ENCODE data around the gene CDH23. TPM values are rescaled to one million over a fixed set of nuclear protein-coding genes. Genes with fewer than 3 reads are reported as not detected.

Gene CDH23
- polyA plus RNA-seq, 1 donor (not counting 4 experiments of a cell fraction or from before 2014, with no cell fraction given) = 0.01 TPM

GRCh38 chr10:71797533-71798307, 401.0 kb downstream of the CDH23 start:
- H3K4me3 ChIP-seq (ENCODE audit: control insufficient read depth in 2 of 3, extremely low read depth in 1 of 3, insufficient read depth in 2 of 3, low read depth in 1 of 3, low read length in 3 of 3) = no peak overlapping the region
- H3K36me3 ChIP-seq (ENCODE audit: control insufficient read depth in 2 of 2, extremely low read depth in 1 of 2, insufficient read depth in 2 of 2, low read length in 2 of 2) = no peaks in the 10 kb centered on the region
- TF ChIP-seq EZH2 (IDR thresholded peaks at IDR 0.05; ENCODE audit: low read length) (no peak), CTCF (optimal IDR thresholded peaks at IDR 0.05 in 1 of 3, IDR thresholded peaks at IDR 0.05 in 1 of 3, conservative IDR thresholded peaks at IDR 0.05 in 1 of 3; ENCODE audit: extremely low read depth in 1 of 3, insufficient read depth in 2 of 3, low read length in 3 of 3) (no peak)
- no peak for FAIRE-seq
- dilution Hi-C loops (cut with MboI; ENCODE audit: extremely low pct_ligation_motif_present, low sequenced_read_pairs) = no loop called here
- no peak overlapping the region for H2AFZ ChIP-seq (ENCODE audit: control insufficient read depth, low read length)
- H3K4me2 ChIP-seq (ENCODE audit: control insufficient read depth, extremely low read depth, insufficient read depth, low read depth, low read length) = no peak overlapping the region
- H3K4me1 ChIP-seq (ENCODE audit: control insufficient read depth, extremely low read depth, insufficient read depth, low read length) = no peaks in the 10 kb centered on the region
- peaks cover 6% of the 10 kb centered on the region for H3K27me3 ChIP-seq (ENCODE audit: control insufficient read depth, extremely low read depth, insufficient read depth, low read length)
- no peak overlapping the region for H3K27ac ChIP-seq (ENCODE audit: control insufficient read depth, insufficient read depth, low read length)
- no peaks in the 10 kb centered on the region for H3K9me3 ChIP-seq (ENCODE audit: control insufficient read depth, low read depth, low read length)
- no peak for DNase-seq (ENCODE audit: low read depth, low spot score)
- H3K9me1 ChIP-seq (ENCODE audit: control insufficient read depth, extremely low read depth, insufficient read depth, low read length) = no peaks in the 10 kb centered on the region
- H4K20me1 ChIP-seq (ENCODE audit: control insufficient read depth, extremely low read depth, insufficient read depth, low read length) = peaks cover 2% of the 10 kb centered on the region
- H3K79me2 ChIP-seq (ENCODE audit: control insufficient read depth, insufficient read depth, low read length) = no peaks in the 10 kb centered on the region
- no peak overlapping the region for H3K9ac ChIP-seq (ENCODE audit: control insufficient read depth, extremely low read depth, insufficient read depth, low read length)

- Histone ChIP-seq H3K4me1 (ENCODE audit: control insufficient read depth, extremely low read depth, insufficient read depth, low read length) (no peaks in the 10 kb centered on the region), H3K27me3 (ENCODE audit: control insufficient read depth, extremely low read depth, insufficient read depth, low read length) (peaks cover 6% of the 10 kb centered on the region), H3K79me2 (ENCODE audit: control insufficient read depth, insufficient read depth, low read length) (no peaks in the 10 kb centered on the region), H3K9me1 (ENCODE audit: control insufficient read depth, extremely low read depth, insufficient read depth, low read length) (no peaks in the 10 kb centered on the region), H3K9ac (ENCODE audit: control insufficient read depth, extremely low read depth, insufficient read depth, low read length) (no peak overlapping the region), H3K36me3 (ENCODE audit: control insufficient read depth in 2 of 2, extremely low read depth in 1 of 2, insufficient read depth in 2 of 2, low read length in 2 of 2) (no peaks in the 10 kb centered on the region), H3K9me3 (ENCODE audit: control insufficient read depth, low read depth, low read length) (no peaks in the 10 kb centered on the region), H3K4me3 (ENCODE audit: control insufficient read depth in 2 of 3, extremely low read depth in 1 of 3, insufficient read depth in 2 of 3, low read depth in 1 of 3, low read length in 3 of 3) (no peak overlapping the region), H3K4me2 (ENCODE audit: control insufficient read depth, extremely low read depth, insufficient read depth, low read depth, low read length) (no peak overlapping the region), H2AFZ (ENCODE audit: control insufficient read depth, low read length) (no peak overlapping the region), H4K20me1 (ENCODE audit: control insufficient read depth, extremely low read depth, insufficient read depth, low read length) (peaks cover 2% of the 10 kb centered on the region), H3K27ac (ENCODE audit: control insufficient read depth, insufficient read depth, low read length) (no peak overlapping the region)
- no peak for DNase-seq (ENCODE audit: low read depth, low spot score)
- TF ChIP-seq EZH2 (IDR thresholded peaks at IDR 0.05; ENCODE audit: low read length) (no peak), CTCF (optimal IDR thresholded peaks at IDR 0.05 in 1 of 3, IDR thresholded peaks at IDR 0.05 in 1 of 3, conservative IDR thresholded peaks at IDR 0.05 in 1 of 3; ENCODE audit: extremely low read depth in 1 of 3, insufficient read depth in 2 of 3, low read length in 3 of 3) (no peak)
- dilution Hi-C loops (cut with MboI; ENCODE audit: extremely low pct_ligation_motif_present, low sequenced_read_pairs) = no loop called here
- no peak for FAIRE-seq
Measured at GRCh38 chr10:71798308-71798624, 401.5 kb downstream of the CDH23 start.
